Stimulated activated CD4-positive, alpha-beta T cell treated with anti-CD3 and anti-CD28 coated beads, Interleukin-12 subunit alpha, Interleukin-12 subunit beta, amount 100 ng/mL, for 48 hours (primary cell): ENCODE results near the gene AKR1C2.
"Not testable (repeated sequence)": the region's sequence is repeated elsewhere in the genome, so short reads cannot be mapped to it uniquely, and the experiment has no call there.

Experiments
- DNase-seq, 3 donors: peaks; one replicate each; pipeline ENCODE4 v3.0.0-alpha.2; 2020; ENCODE audit warnings: low read depth in 2 of 3, low spot score in 1 of 3

The AKR1C2 gene

DNA sequence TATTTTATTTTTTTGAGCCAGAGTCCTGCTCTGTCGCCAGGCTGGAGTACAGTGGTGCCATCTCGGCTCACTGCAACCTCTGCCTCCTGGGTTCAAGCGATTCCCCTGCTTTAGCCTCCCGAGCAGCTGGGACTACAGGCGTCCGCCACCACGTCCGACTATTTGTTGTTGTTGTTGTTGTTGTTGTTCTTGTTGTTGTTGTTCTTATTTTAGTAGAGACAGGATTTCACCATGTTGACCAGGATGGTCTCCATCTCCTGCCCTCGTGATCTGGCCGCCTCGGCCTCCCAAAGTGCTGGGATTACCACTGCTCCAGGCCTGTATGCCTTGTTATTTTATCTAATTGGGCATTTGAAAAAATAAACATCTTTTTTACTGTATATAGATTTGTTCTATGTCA lies 42.1 kb downstream of the AKR1C2 start:
- DNase-seq = not testable (repeated sequence)

DNA sequence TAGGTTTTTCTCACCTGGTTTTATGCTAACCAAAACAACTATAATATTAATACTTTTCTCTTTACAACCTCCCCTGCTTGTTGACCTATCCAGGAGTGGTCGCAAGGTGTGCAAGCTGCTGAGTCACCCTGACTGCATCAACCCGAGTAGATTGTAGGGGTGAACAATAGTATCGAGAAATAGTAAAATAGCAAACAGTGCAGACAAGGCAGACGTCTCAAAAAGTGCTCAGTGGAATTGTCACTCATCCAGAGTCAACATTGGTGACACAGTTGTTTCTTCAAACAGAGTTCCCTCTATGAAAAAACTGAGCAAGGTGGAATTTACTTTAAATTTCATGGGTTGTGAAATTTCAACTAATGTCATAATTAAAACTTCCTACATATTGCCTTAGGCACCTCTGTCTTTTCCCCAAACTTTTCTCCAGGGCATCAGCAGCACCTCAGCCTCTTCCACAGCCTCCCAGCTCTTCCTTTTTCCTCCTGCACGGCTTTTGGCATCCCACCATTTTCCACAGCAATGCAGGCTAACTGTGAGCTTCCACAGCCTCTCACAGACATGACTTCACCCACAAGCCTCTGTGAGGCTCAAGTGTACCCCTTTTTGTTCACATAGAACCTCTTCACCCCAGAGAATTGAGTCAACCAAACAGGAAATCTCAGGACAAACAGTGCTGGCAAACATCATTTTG lies 46.6 kb downstream of the AKR1C2 start:
- not testable (repeated sequence) for DNase-seq

DNA sequence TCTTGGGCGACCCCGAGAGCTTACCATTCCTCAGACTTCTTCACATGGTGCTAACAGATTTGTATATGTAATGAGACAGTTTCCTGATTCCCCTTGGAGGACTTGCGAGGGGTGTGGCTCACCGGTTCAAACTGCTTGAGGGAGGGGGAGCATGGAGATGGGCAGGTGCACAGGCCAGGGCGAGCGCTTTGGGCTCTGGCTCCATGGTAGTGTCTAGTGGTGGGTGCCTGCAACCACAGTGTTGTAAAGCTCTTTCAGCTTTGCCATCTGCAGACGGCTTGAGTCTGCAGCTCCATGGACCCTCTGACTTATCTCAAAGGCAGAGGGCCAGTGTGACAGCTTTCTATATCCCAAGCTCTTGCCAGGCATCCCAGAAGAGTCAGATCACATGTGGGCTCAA lies 47.6 kb downstream of the AKR1C2 start:
- not testable (repeated sequence) for DNase-seq

DNA sequence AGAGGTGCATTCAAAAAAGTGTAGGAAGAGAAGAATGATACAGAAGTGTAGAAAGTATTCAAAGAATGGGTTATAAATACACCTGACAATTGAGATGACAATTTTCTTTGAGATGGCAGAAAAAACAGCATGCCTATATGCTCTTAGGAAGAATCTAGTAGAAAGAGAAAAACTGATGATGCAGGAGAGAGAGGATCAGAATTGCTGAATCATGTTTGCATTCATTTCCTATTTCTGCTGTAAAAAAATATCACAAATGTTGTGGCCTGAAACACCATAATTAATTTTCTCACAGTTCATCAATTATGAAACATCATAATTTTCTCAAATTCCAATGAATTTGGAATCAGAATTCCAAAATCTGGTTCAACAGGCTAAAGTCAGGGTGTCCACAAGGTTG lies 50.3 kb downstream of the AKR1C2 start:
- DNase-seq = no peak

DNA sequence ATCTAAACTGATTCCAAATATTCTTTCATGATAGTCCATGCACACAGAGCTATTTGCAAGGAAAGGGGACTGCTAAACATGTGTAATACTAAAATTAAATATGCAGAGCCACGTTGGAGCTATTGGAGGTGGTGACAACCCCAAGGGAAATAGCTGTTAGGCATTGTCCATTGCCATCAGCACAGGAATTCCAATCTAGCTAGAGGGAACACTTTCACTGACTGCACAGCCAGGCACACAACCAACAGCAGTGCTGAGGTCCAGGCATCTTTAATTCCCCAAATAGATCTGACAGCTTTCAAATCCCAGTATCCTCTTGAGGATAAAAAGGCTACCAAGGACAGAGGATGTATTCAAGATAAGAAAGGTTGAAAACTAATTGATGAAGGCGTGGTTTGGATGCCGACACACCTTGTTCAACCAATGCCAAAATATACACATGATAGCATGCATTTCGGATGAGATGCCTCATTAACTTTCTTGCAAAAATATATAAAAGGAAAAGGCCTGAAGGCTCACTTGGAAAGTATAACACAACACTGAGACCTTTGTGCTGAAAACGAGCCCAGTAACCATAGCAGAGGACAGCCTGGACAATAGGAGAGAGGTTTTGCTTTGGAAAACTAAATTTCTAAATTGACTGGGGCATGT lies 52.0 kb downstream of the AKR1C2 start:
- not testable (repeated sequence) for DNase-seq

DNA sequence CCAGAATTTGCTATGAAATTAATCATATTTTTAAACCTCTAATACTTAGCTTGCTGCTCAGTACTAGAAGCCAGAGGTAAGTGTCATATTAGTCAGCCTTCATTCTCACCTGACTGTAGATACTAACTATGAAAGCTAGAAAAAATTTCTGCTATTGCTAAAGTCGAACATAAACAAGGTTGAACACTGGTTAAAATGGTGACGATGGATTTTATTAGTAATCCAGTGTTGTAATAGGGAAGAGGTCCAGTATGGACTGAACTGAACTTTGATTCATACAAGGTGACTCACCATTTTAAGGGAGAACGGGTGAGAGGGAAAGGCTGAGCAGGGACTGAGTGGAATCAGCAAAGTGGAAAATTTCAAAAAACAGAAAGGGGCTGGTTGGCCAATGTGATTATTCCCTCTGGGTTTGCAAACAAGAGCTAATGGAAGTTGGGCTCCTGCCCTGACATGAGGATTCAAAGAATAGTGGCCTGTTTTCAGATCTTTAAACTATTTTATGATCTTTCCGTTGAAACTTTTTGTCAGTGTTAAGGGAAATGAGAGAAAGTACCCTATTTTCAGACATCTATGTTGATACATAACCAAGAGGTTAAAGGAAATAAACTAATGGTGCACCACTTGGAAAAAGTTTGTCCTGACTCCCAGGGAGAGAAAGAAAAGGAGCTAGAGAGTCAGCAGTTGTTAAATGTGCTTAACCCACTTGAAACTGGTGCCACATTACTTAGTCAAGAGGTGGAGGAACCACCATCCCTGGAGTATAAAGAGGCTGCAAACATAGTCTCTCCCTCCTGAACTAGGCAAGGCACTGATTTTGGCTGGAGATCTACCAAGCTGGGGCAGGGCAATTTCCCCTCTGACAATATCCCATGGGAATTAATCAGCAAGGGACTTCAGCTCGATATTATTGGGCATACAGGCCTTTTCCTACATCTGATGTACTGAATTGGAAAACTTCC lies 55.7 kb downstream of the AKR1C2 start:
- no peak for DNase-seq

DNA sequence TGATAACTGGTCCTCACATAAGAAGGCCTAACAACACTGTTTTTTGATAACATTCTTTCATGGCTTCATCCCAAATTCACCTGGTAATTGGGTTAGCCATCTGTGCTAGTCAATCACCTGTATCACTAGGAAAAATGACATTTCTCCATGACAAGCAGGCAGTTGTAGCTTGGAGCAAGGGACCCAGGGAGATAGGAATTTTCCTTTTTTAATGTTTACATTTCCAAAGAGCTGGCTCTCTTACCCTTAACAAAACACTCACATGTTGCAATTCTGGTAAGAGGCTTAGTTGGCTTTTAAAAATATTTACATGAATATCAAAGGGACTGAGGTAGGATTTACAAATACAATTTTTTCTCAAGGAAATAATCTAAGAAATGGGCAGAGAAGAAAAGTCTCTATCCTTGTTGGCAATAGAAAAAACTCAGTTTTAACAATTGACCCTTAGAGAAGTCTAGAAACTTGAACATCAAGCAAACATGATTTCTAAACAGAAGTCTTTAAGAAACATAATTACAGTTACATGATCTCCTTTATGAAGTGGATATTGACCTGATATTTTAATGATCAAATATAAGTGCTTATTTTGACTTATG lies 56.5 kb downstream of the AKR1C2 start:
- DNase-seq = no peak

DNA sequence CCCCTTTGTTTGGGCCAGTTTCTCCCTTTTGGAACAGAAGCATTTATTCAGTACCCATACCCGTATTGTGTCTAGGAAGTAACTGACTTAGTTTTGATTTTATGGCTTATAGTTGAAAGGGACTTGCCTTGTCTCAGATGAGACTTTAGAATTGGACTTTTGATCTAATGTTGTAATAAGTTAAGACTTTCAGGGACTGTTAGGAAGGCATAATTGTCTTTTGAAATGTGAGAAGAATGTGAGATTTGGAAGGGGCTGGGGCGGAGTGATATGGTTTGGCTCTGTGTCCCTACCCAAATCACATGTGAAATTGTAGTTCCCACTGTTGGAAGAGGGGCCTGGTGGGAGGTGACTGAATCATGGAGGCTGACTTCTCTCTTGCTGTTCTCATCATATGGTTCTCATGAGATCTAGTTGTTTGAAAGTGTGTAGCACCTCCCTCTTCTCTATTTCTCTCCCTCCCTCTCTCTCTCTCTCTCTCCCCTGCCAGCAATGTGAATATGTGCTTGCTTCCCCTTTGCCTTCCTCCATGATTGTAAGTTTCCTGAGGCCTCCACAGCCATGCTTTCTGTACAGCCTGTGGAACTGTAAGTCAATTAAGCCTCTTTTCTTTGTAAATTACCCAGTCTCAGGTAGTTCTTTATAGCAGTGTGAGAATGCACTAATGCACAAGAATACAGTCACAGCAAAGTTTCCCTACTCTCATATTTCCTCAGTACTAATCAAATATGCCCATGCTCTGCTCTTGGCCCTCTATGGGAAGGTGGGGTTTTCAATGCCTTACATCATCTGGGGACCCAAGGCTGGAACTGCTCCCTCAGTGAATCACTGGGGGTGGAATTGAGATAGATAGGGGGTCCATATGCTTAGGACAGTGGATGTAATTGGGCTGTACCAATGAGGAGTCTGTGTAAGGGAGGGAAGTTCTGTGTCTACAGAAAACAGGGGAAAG lies 57.6 kb downstream of the AKR1C2 start:
- no peak for DNase-seq

DNA sequence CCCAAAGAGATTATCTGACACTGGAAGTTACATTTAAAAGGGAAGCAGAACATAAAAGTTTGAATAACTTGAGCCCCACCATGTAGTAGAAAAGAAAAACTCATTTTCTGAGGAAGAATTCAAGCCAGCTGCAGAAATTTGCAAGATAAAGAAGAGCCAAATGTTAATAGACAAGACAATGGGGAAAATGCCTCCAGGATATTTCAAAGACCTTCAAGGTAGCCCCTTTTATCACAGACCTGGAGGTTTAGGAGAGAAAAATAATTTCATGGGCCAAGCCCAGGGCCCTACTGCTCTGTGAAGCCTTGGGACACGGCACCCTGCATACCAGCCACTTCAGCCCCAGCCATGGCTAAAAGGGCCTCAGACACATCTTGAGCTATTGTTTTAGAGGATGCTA lies 58.8 kb downstream of the AKR1C2 start:
- DNase-seq = no peak

DNA sequence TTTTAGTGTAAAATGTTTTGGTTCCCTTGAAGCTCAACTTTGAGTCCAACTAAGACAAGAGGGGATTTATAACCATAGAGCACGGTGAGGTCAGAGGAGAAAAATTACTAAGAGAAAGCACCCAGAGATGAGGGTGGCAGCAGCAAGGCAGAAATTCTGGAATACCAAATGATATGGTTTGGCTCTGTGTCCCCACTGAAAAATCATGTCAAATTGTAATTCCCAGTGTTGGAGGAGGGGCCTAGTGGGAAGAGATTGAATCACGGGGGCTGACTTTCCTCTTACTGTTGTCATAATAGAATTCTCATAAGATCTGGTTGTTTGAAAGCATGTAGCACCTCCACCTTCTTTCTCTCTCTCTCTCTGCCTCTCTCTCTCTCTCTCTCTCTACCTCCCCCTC lies 59.8 kb downstream of the AKR1C2 start:
- DNase-seq = no peak

DNA sequence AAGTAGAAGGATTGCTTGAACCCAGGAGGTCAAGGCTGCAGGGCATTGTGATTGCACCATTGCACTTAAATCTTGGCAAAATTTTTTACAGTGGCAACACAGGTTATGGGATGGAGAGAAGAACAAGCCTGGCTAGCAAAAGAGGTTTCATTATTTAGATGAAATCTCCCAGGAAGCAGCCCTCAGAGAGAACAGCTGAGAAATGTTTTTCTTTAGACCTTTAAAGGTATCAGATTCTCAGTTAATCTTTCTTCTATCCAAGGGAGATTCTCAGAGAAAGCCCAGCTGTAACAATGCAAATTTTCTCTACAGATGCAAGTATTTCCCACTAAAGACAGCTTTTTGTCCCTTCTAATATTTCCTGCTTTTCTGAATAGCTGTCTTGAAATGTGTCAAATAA lies 60.2 kb downstream of the AKR1C2 start:
- DNase-seq = not testable (repeated sequence)

DNA sequence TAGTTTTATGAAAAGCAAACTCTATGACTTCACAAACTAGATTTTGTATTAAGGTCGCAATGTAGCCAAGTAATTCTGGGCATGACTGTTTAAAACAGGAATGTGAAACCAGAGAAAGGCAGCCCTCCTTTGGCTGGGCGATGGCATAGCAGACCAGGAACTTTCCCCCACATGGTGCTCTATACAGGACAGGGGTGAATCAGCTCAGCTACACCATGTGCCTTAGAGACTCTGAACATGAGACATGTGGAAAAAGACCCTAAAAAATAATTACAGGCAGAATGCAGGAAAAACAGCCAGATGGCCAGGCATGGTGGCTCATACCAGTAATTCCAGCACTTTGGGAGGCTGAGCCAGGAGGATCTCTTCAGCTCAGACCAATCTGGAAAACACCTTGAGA lies 60.7 kb downstream of the AKR1C2 start:
- not testable (repeated sequence) for DNase-seq

DNA sequence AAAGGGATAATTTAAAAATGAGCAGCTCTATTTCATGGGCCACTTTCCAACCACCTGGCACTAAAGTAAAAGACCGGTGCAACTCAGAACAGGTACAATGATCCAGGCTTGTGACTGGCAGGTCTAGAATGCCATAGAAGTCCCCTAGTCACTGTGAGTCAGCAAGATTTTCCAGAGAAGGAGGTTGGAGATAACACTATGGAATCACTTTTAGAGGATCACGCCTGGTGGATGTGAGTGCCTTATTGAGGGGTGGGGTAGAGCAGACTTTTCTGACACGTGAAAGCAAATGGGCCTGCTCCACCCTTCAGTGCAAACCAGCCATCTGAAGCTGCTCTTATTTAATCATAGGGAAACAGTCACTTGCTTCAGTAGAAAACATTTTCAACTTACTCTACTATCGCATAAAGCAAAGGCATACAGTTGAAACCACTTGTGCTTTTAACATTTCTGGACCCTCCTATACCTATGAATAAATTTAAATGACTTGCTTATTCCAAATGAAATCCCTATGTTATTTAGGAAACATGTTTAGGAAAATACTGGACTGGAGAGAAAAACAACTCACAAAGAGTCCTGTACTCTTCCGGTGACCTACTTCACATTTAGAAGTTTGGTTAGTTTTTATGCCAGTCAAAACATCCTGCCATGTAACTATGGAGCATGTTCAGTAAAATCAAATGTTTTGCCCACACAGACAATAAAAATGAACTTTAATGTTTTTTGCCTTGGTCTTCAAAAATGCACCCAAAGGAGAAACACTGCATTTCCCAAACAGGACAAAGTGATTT lies 61.9 kb downstream of the AKR1C2 start:
- DNase-seq = no peak

DNA sequence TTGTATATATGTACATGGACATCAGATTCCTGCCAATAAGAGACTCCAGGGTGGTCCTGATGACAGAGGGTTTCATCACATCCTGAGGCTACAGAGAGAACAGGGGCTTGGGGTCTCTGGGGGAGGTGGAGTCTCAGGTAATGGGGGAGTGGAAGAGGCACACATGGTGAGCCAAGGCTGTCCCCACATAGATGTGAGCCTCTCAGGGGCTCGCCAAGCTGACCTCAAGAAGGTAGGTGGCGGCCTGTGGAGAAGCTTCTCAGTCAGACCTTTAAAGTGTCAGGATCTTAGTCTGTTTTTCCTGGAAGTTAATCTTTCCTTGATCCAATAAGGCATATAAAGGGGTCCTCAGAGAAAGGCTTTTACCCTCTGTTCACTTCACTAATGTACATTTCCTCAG lies 62.7 kb downstream of the AKR1C2 start:
- not testable (repeated sequence) for DNase-seq

DNA sequence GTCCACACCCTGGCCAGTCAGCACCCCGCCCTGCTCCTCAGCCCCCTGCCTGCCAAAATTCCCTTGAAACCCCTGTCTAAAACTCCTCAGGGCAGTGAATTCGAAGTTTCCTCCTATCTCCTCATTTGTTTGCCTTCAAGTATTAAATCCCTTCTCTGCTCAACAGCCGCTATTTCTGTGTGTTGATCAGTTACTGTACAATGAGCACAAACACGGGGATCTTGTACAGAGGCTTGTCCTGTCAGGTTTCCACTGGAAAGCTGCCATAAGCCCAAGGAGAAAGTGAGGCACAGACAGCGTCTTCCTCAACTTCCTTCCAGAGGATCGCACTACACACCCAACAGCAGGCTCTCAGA lies 63.6 kb downstream of the AKR1C2 start:
- not testable (repeated sequence) for DNase-seq

DNA sequence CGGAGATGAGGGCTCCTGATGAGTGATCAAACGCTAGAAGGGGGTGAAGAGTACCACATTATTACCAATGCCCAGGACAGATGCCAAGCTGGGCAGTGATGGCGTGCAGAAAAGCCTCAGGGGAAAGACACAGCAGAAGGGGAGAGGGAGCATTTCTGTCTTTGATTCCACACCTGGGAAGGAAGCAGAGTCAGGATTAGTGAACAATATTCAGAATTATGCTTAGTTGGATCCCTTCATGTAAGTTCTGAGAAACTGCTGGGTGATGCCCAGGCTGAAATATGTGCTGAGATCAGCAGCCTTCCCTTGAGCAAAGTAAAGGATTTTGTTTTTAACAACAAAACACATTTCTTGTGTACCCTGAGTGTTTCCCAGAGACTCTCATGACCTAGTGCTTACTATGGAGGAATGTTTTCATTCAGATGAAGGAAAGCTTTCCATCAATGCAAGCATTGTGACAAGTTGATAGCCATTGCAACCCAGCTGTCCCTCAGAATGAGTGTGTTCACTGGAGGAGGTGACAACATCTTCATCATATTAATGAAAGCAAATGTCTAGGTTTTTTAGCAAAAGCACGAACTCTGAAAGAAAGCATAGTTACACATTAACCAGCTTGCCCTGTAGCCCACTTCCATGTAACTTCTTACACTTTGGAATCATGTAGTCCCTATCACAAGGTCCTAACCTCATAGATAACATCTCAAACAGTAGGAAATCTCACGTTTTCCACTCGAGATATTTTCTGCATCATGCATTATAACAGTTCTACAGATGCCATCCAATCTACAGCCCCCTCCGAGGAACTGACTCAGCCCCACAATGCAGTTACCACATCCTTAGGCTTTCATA lies 64.2 kb downstream of the AKR1C2 start:
- no peak for DNase-seq
